H9 (cell line): ENCODE results near the gene TNFRSF4. TPM values are rescaled to one million over a fixed set of nuclear protein-coding genes. Genes with fewer than 3 reads are reported as not detected.

Source experiments
- DNase-seq: peaks from one replicate; pipeline ENCODE4 v3.0.0-alpha.2; 2017
- H2AFZ ChIP-seq: one replicate; pipeline ENCODE4 v1.6.1; 2013; ENCODE audit warnings: mild to moderate bottlenecking, low read length, control low read depth, moderate library complexity
- H2AK5ac ChIP-seq: 2 replicates; pipeline ENCODE4 v1.6.1; 2013; ENCODE audit warnings: low read length, control low read depth, mixed read lengths; ENCODE audit not compliant: insufficient read length
- H2BK120ac ChIP-seq: one replicate; pipeline ENCODE4 v1.6.1; 2013; ENCODE audit warnings: low read depth, mild to moderate bottlenecking, low read length, control low read depth, inconsistent platforms; ENCODE audit not compliant: poor library complexity, severe bottlenecking
- H2BK12ac ChIP-seq: 2 replicates; pipeline ENCODE4 v1.6.1; 2013; ENCODE audit warnings: low read length, control low read depth, mixed read lengths, low read depth; ENCODE audit not compliant: insufficient read length
- H2BK15ac ChIP-seq: 2 replicates; pipeline ENCODE4 v1.6.1; 2013; ENCODE audit warnings: low read depth, low read length, control low read depth
- H2BK20ac ChIP-seq: one replicate; pipeline ENCODE4 v1.6.1; 2013; ENCODE audit warnings: low read depth, mild to moderate bottlenecking, low read length, control low read depth, inconsistent platforms; ENCODE audit not compliant: poor library complexity, severe bottlenecking
- H2BK5ac ChIP-seq: 2 replicates; pipeline ENCODE4 v1.6.1; 2013; ENCODE audit warnings: low read length, control low read depth, mixed read lengths; ENCODE audit not compliant: insufficient read length
- H3K14ac ChIP-seq: 2 replicates; pipeline ENCODE4 v1.6.1; 2013; ENCODE audit warnings: low read length, control low read depth; ENCODE audit not compliant: insufficient read depth
- H3K18ac ChIP-seq: 2 replicates; pipeline ENCODE4 v1.6.1; 2013; ENCODE audit warnings: low read depth, mild to moderate bottlenecking, mixed read lengths, low read length, control low read depth; ENCODE audit not compliant: insufficient read length
- H3K23ac ChIP-seq: 2 replicates; pipeline ENCODE4 v1.6.1; 2013; ENCODE audit warnings: low read length, control low read depth, mixed read lengths, low read depth; ENCODE audit not compliant: insufficient read length
- H3K23me2 ChIP-seq: 2 replicates; pipeline ENCODE4 v1.6.1; 2013; ENCODE audit warnings: low read depth, mild to moderate bottlenecking, mixed read lengths, low read length, control low read depth; ENCODE audit not compliant: insufficient read length, poor library complexity, severe bottlenecking
- H3K27ac ChIP-seq: 2 replicates; pipeline ENCODE4 v1.5.1; 2013; ENCODE audit warnings: low read length, control low read depth, mixed read lengths, low read depth; ENCODE audit not compliant: insufficient read length
- H3K27me3 ChIP-seq: 2 replicates; pipeline ENCODE4 v1.6.1; 2013; ENCODE audit warnings: low read length, control low read depth, inconsistent platforms; ENCODE audit not compliant: insufficient read depth
- H3K4ac ChIP-seq: 2 replicates; pipeline ENCODE4 v1.6.1; 2013; ENCODE audit warnings: low read depth, mild to moderate bottlenecking, control low read depth, inconsistent platforms, low read length, moderate library complexity
- H3K4me1 ChIP-seq: 2 replicates; pipeline ENCODE4 v1.6.1; 2013; ENCODE audit warnings: low read length, control low read depth, inconsistent platforms; ENCODE audit not compliant: insufficient read depth
- H3K4me2 ChIP-seq: 2 replicates; pipeline ENCODE4 v1.6.1; 2013; ENCODE audit warnings: low read length, control low read depth, mixed read lengths; ENCODE audit not compliant: insufficient read length, insufficient read depth
- H3K56ac ChIP-seq: 2 replicates; pipeline ENCODE4 v1.6.1; 2013; ENCODE audit warnings: low read depth, mild to moderate bottlenecking, mixed read lengths, low read length, control low read depth; ENCODE audit not compliant: insufficient read length
- H3K79me1 ChIP-seq: 2 replicates; pipeline ENCODE4 v1.6.1; 2013; ENCODE audit warnings: low read depth, mild to moderate bottlenecking, moderate library complexity, low read length, control low read depth, inconsistent platforms; ENCODE audit not compliant: insufficient read depth, poor library complexity, severe bottlenecking
- H3K79me2 ChIP-seq: 2 replicates; pipeline ENCODE4 v1.6.1; 2013; ENCODE audit warnings: low read length, control low read depth, inconsistent platforms; ENCODE audit not compliant: insufficient read depth
- H3K9ac ChIP-seq: 2 replicates; pipeline ENCODE4 v1.6.1; 2013; ENCODE audit warnings: low read length, control low read depth, mixed read lengths; ENCODE audit not compliant: insufficient read length; ENCODE audit errors: extremely low read depth
- H3K9me3 ChIP-seq: one replicate; pipeline ENCODE4 v1.6.1; 2013; ENCODE audit warnings: low read depth, low read length, inconsistent platforms; ENCODE audit not compliant: control insufficient read depth
- H3T11ph ChIP-seq: one replicate; pipeline ENCODE4 v1.6.1; 2013; ENCODE audit warnings: mild to moderate bottlenecking, low read length, control low read depth, inconsistent platforms
- H4K20me1 ChIP-seq: one replicate; pipeline ENCODE4 v1.6.1; 2013; ENCODE audit not compliant: control insufficient read depth, insufficient read length, insufficient read depth
- H4K5ac ChIP-seq: 2 replicates; pipeline ENCODE4 v1.6.1; 2013; ENCODE audit warnings: low read depth, mild to moderate bottlenecking, mixed read lengths, low read length, control low read depth; ENCODE audit not compliant: insufficient read length
- H4K8ac ChIP-seq: replicated peaks from 2 replicates; pipeline ENCODE4 v1.6.1; 2013; ENCODE audit warnings: low read length, control low read depth, mixed read lengths, low read depth; ENCODE audit not compliant: insufficient read length
- H4K91ac ChIP-seq: 2 replicates; pipeline ENCODE4 v1.6.1; 2013; ENCODE audit warnings: low read depth, mild to moderate bottlenecking, moderate library complexity, mixed read lengths, low read length, control low read depth; ENCODE audit not compliant: insufficient read length
- H3K27ac Mint-ChIP-seq, 3 experiments: 2 replicates in 2 of 3; 3 replicates in 1 of 3; pipeline ENCODE4 v1.8.0; 2020 to 2021; ENCODE audit warnings: mixed read lengths in 3 of 3, mild to moderate bottlenecking in 1 of 3, moderate library complexity in 1 of 3
- H3K27me3 Mint-ChIP-seq: 2 replicates; pipeline ENCODE4 v1.8.0; 2021; ENCODE audit warnings: low read depth, mild to moderate bottlenecking, moderate library complexity, mixed read lengths
- H3K36me3 Mint-ChIP-seq, 3 experiments: 2 replicates in 2 of 3; 3 replicates in 1 of 3; pipeline ENCODE4 v1.8.0; 2020 to 2021; ENCODE audit warnings: low read depth in 3 of 3, mixed read lengths in 3 of 3; ENCODE audit not compliant: insufficient read depth in 1 of 3
- H3K4me1 Mint-ChIP-seq, 2 experiments: 2 replicates each; pipeline ENCODE4 v1.8.0; 2020; ENCODE audit warnings: mixed read lengths in 2 of 2
- H3K4me3 Mint-ChIP-seq, 2 experiments: 2 replicates in 1 of 2; 3 replicates in 1 of 2; pipeline ENCODE4 v1.8.0; 2020 to 2021; ENCODE audit warnings: mild to moderate bottlenecking in 2 of 2, mixed read lengths in 2 of 2, moderate library complexity in 1 of 2
- H3K9me3 Mint-ChIP-seq, 2 experiments: 2 replicates in 1 of 2; 3 replicates in 1 of 2; pipeline ENCODE4 v1.8.0; 2020; ENCODE audit warnings: mild to moderate bottlenecking in 2 of 2, mixed read lengths in 2 of 2, moderate library complexity in 1 of 2
- CTCF ChIP-seq: fragments of 200-600 bp; sonication (generic); conservative IDR thresholded peaks from 3 replicates; pipeline ENCODE4 v1.8.0; 2021; ENCODE audit warnings: antibody characterized with exemption, mild to moderate bottlenecking
- WGBS: extraction: QIAGEN DNeasy Blood & Tissue Kit; methylation state at CpG from one replicate; pipeline ENCODE4 v1.1.7; 2013; ENCODE audit warnings: missing lambda C conversion rate, low lambda C conversion rate, mixed read lengths; ENCODE audit not compliant: insufficient read length; ENCODE audit errors: extremely low coverage; 5-methylcytosine and 5-hydroxymethylcytosine counted together
- total RNA-seq: library from RNA; stranded (reverse); gene quantifications from 2 replicates; pipeline ENCODE4 v1.2.1, GENCODE V29; 2021

Gene TNFRSF4
- total RNA-seq, 1 experiment from 2014 or later, result 0.24 TPM

- no peak overlapping the region for H2BK5ac ChIP-seq
- H2BK12ac ChIP-seq, result no peak overlapping the region
- H3K27ac Mint-ChIP-seq, result no peak overlapping the region
- H3K14ac ChIP-seq, result no peak overlapping the region
- H3K79me2 ChIP-seq, result no peaks in the 10 kb centered on the region
- no peak overlapping the region for H3T11ph ChIP-seq
- H4K5ac ChIP-seq, result no peak overlapping the region
- H3K4ac ChIP-seq, result no peak overlapping the region
- no peak overlapping the region for H3K4me3 Mint-ChIP-seq
- no peak overlapping the region for H3K18ac ChIP-seq
- H3K23ac ChIP-seq, result no peak overlapping the region
- H2BK120ac ChIP-seq, result no peak overlapping the region
- no peak overlapping the region for H2BK20ac ChIP-seq
- no peaks in the 10 kb centered on the region for H3K79me1 ChIP-seq
- no CpG with 5 or more reads among the region's 21 CpGs for WGBS
- H2BK15ac ChIP-seq, result no peak overlapping the region
- H3K9ac ChIP-seq, result no peak overlapping the region
- no peak overlapping the region for H3K27ac ChIP-seq
- H3K4me1 Mint-ChIP-seq, result peaks cover 0 to 4% of the 10 kb centered on the region in 2 experiments; a peak in 1 of 4 replicates
- H4K8ac ChIP-seq, result no peak overlapping the region
- H3K9me3 Mint-ChIP-seq, result no peaks in the 10 kb centered on the region; a peak in 1 of 5 replicates
- no peaks in the 10 kb centered on the region for H4K20me1 ChIP-seq
- no peak overlapping the region for H3K4me2 ChIP-seq
- no peak for DNase-seq
- H3K23me2 ChIP-seq, result no peaks in the 10 kb centered on the region
- no peaks in the 10 kb centered on the region for H3K27me3 ChIP-seq
- no peak overlapping the region for H4K91ac ChIP-seq
- no peak overlapping the region for H2AK5ac ChIP-seq
- no peaks in the 10 kb centered on the region for H3K9me3 ChIP-seq
- no peak overlapping the region for H2AFZ ChIP-seq
- TF ChIP-seq CTCF, result no peak
- H3K56ac ChIP-seq, result no peak overlapping the region
- H3K4me1 ChIP-seq, result no peaks in the 10 kb centered on the region
- no peaks in the 10 kb centered on the region; the same call in 1 of the 2 replicates for H3K27me3 Mint-ChIP-seq
- peaks cover 10 to 28% (median 22%) of the 10 kb centered on the region in 3 experiments; a peak in 6 of 7 replicates for H3K36me3 Mint-ChIP-seq
These were observed 2.1 kb upstream of the TNFRSF4 start for GRCh38 chr1:1215881-1216605.
